Measurements from ENCODE around the gene SLAIN2.

DNA sequence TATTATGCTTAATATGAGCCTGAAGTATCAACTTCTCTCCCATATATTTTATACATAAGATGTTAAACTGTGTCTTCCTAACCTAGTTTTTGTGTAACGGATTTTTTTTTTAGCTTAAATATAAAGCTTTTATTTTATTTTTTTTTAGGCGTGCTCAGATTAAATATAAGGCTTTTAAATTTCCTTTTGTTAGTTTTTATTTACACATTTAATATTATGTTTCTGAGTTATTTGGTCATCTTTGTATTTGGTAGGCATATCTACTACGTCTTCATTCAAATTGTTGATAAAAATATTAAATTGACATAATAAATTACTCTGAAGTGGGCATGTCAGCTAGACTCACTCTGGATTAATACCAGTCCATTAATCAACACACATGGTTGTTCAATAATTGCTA, 4.2 kb downstream of the SLAIN2 start:
- no peak for TF ChIP-seq EZH2phosphoT487 (IDR thresholded peaks at IDR 0.05; ENCODE audit: borderline replicate concordance, low read length)
- TF ChIP-seq, protein P1, sequence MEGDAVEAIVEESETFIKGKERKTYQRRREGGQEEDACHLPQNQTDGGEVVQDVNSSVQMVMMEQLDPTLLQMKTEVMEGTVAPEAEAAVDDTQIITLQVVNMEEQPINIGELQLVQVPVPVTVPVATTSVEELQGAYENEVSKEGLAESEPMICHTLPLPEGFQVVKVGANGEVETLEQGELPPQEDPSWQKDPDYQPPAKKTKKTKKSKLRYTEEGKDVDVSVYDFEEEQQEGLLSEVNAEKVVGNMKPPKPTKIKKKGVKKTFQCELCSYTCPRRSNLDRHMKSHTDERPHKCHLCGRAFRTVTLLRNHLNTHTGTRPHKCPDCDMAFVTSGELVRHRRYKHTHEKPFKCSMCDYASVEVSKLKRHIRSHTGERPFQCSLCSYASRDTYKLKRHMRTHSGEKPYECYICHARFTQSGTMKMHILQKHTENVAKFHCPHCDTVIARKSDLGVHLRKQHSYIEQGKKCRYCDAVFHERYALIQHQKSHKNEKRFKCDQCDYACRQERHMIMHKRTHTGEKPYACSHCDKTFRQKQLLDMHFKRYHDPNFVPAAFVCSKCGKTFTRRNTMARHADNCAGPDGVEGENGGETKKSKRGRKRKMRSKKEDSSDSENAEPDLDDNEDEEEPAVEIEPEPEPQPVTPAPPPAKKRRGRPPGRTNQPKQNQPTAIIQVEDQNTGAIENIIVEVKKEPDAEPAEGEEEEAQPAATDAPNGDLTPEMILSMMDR (IDR thresholded peaks at IDR 0.05; ENCODE audit: low read depth, low read length, poor library complexity, severe bottlenecking) = no peak
